Measurements from ENCODE around the gene MYCN. TPM values are rescaled to one million over a fixed set of nuclear protein-coding genes. Genes with fewer than 3 reads are reported as not detected.

The MYCN gene
- total and polyA plus RNA-seq, 2 of the 8 experiments (the other 6 are each of a cell fraction or from before 2014, with no cell fraction given): 87.8 to 137 TPM

- peaks cover 0 to 12% (median 4%) of the 10 kb centered on the region in 4 experiments; a peak in 3 of 7 replicates for H3K4me1 ChIP-seq (replicated peaks in 1 of 4; ENCODE audit: control insufficient read depth in 3 of 4, insufficient read depth in 4 of 4, low read length in 3 of 4)
- no peak overlapping the region for H3K4me3 ChIP-seq (ENCODE audit: extremely low read depth in 1 of 4, insufficient read depth in 2 of 4, low read depth in 3 of 4, low read length in 4 of 4)
- no peak overlapping the region for H3K27ac ChIP-seq (ENCODE audit: low read depth, low read length)
- WGBS, 2 experiments (ENCODE audit: extremely low coverage in 1 of 2, insufficient coverage in 1 of 2, insufficient read length in 1 of 2, insufficient replicate concordance in 2 of 2, low coverage in 1 of 2, low lambda C conversion rate in 2 of 2, missing lambda C conversion rate in 1 of 2): 95% methylated on average over 2 of the region's 2 CpGs; no CpG with 5 or more reads in 1 of the 2 experiments
- H4K5ac ChIP-seq (ENCODE audit: insufficient read length, low read depth, low read length): no peak overlapping the region
- H2BK20ac ChIP-seq (ENCODE audit: low read length): no peak overlapping the region
- no peak overlapping the region for H3K9ac ChIP-seq (replicated peaks in 1 of 4; ENCODE audit: extremely low read depth in 1 of 4, low read depth in 3 of 4, low read length in 3 of 4)
- H2BK5ac ChIP-seq (ENCODE audit: low read depth, low read length): no peak overlapping the region
- H3K23me2 ChIP-seq (ENCODE audit: low read depth, low read length): no peaks in the 10 kb centered on the region
- H3K23ac ChIP-seq (ENCODE audit: insufficient read length): no peak overlapping the region
- H3K27me3 ChIP-seq (replicated peaks in 1 of 4; ENCODE audit: control insufficient read depth in 3 of 4, extremely low read depth in 1 of 4, insufficient read depth in 3 of 4, low read length in 3 of 4): no peaks in the 10 kb centered on the region
- no peaks in the 10 kb centered on the region for H4K20me1 ChIP-seq (replicated peaks in 1 of 2; ENCODE audit: control insufficient read depth in 1 of 2, insufficient read depth in 2 of 2, low read length in 2 of 2)
- ChIA-PET CTCF (ENCODE audit: partially characterized antibody) (no interaction called here), POLR2A (ENCODE audit: partially characterized antibody) (no interaction called here)
- H3K79me1 ChIP-seq (ENCODE audit: low read depth, low read length): no peaks in the 10 kb centered on the region
- H3K36me3 ChIP-seq (ENCODE audit: control insufficient read depth in 2 of 4, insufficient read depth in 4 of 4, low read length in 3 of 4): no peaks in the 10 kb centered on the region
- no peak overlapping the region for H4K91ac ChIP-seq (replicated peaks; ENCODE audit: insufficient read length, low read length)
- TF ChIP-seq JUN (IDR thresholded peaks at IDR 0.05; ENCODE audit: low read depth, low read length) (no peak), ATF3 (IDR thresholded peaks at IDR 0.05; ENCODE audit: insufficient read depth, low read depth, low read length) (no peak), CBX8 (IDR thresholded peaks at IDR 0.05; ENCODE audit: borderline replicate concordance, low read depth, low read length) (no peak), E2F6 (IDR thresholded peaks at IDR 0.05) (no peak), CEBPB (IDR thresholded peaks at IDR 0.05; ENCODE audit: low read depth, low read length) (no peak), RXRA (IDR thresholded peaks at IDR 0.05; ENCODE audit: insufficient read depth, low read depth, low read length) (no peak), CBX5 (IDR thresholded peaks at IDR 0.05; ENCODE audit: low read depth, low read length) (no peak)
- DNase-seq (ENCODE audit: low read depth in 1 of 2, low spot score in 2 of 2) (no peak), FAIRE-seq (no peak)
- H2BK120ac ChIP-seq (replicated peaks; ENCODE audit: low read depth, low read length): no peak overlapping the region
- H4K8ac ChIP-seq (ENCODE audit: extremely low read depth, insufficient read depth, low read length): no peak overlapping the region
- H2AK5ac ChIP-seq (ENCODE audit: low read depth, low read length): no peak overlapping the region
- H3K4me2 ChIP-seq (ENCODE audit: insufficient read depth in 1 of 2, low read depth in 2 of 2, low read length in 2 of 2): no peak overlapping the region
- H3K56ac ChIP-seq (replicated peaks; ENCODE audit: insufficient read length, low read depth, low read length): no peak overlapping the region
- H2BK12ac ChIP-seq (ENCODE audit: low read depth, low read length): no peak overlapping the region
- no peaks in the 10 kb centered on the region for H3K79me2 ChIP-seq (ENCODE audit: control insufficient read depth in 1 of 2, insufficient read depth in 2 of 2, low read length in 2 of 2)
- no peak overlapping the region for H3K14ac ChIP-seq (ENCODE audit: insufficient read length)
- H3K4ac ChIP-seq (replicated peaks; ENCODE audit: insufficient read length, low read depth, low read length): no peak overlapping the region
- no peak overlapping the region for H3K18ac ChIP-seq (ENCODE audit: extremely low read depth, low read length)
- H3K9me3 ChIP-seq (ENCODE audit: insufficient read depth in 2 of 2, low read depth in 1 of 2, low read length in 1 of 2): 0 out of 4 replicates have a peak, but pooled peaks cover 0 to 7% of the 10 kb centered on the region in 2 experiments
- no peak overlapping the region for H2BK15ac ChIP-seq (ENCODE audit: low read length)
- peak overlapping the region; percentile 79 for H2AFZ ChIP-seq (ENCODE audit: low read length)
Observed at GRCh38 chr2:15899327-15899612, 41.1 kb upstream of the MYCN start.
